ENCODE data around the gene HOOK2.
A peak's percentile ranks its signal among the peaks of the same experiment; 100 is the strongest.
"Not testable (repeated sequence)": the region's sequence is repeated elsewhere in the genome, so short reads cannot be mapped to it uniquely, and the experiment has no call there.

HOOK2 gene

GRCh38 chr19:12754465-12755196 is 20.7 kb downstream of the HOOK2 start:
- no peak for DNase-seq (ENCODE audit: low read depth)

- DNase-seq (ENCODE audit: low read depth), result no peak
These were observed 23.1 kb downstream of the HOOK2 start for GRCh38 chr19:12752056-12752781.

DNA sequence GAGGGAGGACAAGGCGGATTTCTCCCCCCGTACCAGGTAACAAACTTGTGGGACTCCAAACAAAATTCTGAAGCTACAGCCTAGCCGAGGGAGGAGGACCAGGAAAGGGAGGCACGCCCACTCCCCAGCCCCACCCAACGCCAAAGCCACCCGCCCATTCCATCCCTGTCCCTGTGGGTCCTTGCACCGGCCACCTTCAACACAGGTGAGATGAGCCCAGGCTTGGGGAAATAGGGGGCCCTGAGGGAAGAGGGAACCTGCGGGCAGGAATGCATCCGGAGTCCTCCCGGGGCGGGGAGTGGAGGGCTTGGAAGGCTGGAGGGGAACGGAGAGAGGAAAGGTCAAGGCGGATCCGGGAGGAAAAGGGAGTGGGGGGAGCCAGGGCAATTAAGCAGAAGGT is 23.7 kb downstream of the HOOK2 start, which contains the start of gene BEST2:
Gene BEST2, plus strand, starts transcription at position 157 of the 400 bp plus-strand sequence. CDS start 802 bp downstream, outside the sequence.
- no peak for DNase-seq (ENCODE audit: low read depth)

DNA sequence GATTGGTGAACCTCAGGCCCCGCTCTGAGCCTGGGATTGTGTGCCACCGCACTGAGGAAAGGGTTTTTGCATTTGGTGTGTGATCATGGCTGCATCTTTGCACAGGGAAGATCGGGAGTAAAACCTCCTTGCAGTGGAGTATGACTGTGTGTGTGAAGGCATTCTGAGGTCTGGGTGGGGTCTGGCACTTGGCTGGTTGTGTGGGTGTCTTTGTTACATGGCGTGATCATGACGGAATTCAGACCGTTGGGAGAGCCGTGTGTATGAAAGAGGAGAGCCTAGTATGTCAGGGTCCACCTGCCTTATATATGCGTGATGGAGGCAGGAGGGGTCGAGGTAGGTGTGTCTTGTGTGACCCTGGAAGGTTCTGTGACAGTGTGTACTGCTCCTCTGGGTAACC is 24.5 kb downstream of the HOOK2 start:
- no peak for DNase-seq (ENCODE audit: low read depth)

DNA sequence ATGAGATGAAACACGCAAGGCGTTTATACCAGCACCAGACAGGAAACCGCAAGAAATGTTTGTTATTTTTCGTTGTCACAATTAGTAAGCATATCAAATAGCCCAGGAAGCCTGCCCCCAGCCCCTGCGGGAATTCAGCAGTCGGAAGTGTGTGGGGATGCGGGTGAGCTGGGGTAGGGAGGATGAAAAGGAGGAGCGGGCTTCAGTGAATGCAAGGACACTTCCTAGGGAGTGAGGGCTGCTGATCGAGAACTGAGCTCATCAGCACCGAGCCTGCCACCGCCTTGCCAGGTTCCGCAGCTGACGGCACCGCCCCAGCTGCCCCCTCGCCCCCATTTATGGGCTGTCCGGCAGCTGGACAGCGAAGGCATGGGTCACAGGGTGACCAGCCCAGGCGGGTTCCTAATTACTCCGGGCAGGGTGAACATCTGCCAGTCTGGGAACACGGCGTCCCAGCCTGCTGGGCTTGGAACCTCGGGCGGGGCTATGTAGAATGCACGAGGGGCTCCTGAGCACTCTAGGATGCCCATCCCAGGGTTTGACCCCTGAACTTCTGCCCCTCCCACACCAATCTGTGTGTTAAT is 25.3 kb downstream of the HOOK2 start:
- no peak for DNase-seq (ENCODE audit: low read depth)

- DNase-seq (ENCODE audit: low read depth), result no peak
These were observed 26.9 kb downstream of the HOOK2 start for GRCh38 chr19:12748489-12748888.

- DNase-seq (ENCODE audit: low read depth), result no peak
These were observed 30.0 kb downstream of the HOOK2 start for GRCh38 chr19:12745166-12745897.

- no peak for DNase-seq (ENCODE audit: low read depth)
These were observed 37.5 kb downstream of the HOOK2 start for GRCh38 chr19:12737835-12738351.

- DNase-seq (ENCODE audit: low read depth), result peak; percentile 59
These were observed 38.1 kb downstream of the HOOK2 start, which contains the start of gene GET3 for GRCh38 chr19:12736995-12737834. TSS of gene GET3 (plus strand) at chr19:12737497. CDS start at chr19:12737506, 9 bp downstream.

DNA sequence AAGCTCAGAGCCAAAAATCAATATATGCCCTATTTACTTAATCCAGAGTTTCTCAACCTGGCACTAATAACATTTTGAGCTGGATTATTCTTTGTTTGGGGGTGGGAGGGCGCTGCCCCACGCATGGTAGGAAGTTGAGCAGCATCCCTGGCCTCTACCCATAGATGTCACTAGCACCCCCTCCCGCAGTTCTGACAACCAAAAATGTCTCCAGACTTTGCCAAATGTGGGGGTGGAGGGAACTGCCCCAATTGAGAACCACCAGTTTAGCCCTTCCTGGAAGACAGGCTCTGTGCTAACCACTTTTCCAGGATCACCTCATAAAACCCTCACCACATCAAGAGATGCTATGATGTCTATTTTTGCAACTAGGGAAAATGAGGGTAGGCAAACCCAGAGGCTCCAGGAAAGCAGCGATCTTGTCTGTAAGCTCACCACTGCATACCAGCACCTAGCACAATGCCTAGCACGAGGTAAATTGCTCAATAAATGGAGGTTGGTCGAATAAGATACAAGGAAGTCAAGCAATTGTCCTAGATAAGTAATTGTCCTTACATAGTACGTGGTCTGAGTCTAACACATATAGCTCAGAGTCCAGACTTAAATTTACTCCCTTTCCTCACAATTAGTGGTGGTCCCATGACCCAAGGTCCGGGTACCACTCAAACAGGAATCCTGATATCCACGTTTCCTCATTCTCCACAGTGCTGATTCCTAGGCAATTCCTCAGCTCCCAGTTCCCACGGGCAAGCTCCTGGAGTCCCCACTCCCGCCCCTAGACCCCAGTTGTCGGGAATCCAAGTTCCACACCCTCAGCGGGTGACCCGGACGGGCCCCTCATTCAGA is 41.8 kb downstream of the HOOK2 start:
- no peak for DNase-seq (ENCODE audit: low read depth)

- no peak for DNase-seq (ENCODE audit: low read depth)
These were observed 44.0 kb downstream of the HOOK2 start for GRCh38 chr19:12731337-12731736.

DNA sequence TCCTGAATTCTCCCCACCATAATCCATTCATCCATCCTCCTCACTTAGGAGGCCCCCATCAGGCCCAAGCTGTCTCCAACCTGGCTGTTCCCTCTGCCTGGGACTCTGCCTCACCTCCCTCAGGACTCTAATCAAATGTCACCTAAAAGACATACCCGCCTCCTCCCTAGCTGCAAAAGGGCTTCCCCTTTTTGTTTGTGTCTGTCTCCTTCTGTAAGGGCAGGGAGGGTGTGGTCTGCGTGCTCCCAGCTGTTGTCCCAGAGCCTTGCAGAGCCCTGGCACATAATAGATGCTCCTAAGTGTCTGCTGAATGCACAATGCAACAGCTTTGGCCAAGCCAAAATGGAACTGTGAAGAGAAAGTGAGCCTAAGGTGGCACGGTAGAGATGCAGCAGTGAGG is 45.3 kb downstream of the HOOK2 start:
- DNase-seq (ENCODE audit: low read depth), result no peak

DNA sequence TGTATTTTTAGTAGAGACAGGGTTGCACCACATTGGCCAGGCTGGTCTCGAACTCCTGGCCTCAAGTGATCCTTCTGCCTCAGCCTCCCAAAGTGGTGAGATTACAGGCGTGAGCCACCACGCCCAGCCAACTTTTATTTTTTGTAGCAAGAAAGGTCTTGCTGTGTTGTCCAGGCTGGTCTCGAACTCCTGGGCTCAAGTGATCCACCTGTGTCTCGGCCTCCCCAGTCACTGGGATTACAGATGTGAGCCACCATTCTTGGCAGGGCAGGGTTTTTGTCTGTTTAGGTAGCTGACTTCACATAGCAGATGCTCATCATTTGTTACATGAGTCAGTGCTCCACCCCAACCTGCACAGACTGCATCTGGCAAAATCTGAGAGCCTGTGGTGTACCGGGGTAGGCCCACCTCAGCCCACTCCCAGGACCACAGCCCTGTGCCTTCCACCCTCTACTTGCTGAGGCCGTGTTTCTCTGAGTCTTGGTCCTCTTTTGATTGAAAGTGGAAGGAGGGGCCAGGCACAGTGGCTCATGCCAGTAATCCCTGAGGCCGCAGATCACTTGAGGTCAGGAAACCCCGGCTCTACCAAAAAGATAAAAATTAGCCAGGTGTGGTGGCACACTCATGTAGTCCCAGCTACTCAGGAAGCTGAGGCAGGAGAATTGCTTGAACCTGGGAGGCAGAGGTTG is 47.5 kb downstream of the HOOK2 start:
- no peak for DNase-seq (ENCODE audit: low read depth)

- no peak for DNase-seq (ENCODE audit: low read depth)
These were observed 48.4 kb downstream of the HOOK2 start for GRCh38 chr19:12726988-12727316.

GRCh38 chr19:12725612-12726011 is 49.7 kb downstream of the HOOK2 start:
- DNase-seq (ENCODE audit: low read depth), result not testable (repeated sequence)

DNA sequence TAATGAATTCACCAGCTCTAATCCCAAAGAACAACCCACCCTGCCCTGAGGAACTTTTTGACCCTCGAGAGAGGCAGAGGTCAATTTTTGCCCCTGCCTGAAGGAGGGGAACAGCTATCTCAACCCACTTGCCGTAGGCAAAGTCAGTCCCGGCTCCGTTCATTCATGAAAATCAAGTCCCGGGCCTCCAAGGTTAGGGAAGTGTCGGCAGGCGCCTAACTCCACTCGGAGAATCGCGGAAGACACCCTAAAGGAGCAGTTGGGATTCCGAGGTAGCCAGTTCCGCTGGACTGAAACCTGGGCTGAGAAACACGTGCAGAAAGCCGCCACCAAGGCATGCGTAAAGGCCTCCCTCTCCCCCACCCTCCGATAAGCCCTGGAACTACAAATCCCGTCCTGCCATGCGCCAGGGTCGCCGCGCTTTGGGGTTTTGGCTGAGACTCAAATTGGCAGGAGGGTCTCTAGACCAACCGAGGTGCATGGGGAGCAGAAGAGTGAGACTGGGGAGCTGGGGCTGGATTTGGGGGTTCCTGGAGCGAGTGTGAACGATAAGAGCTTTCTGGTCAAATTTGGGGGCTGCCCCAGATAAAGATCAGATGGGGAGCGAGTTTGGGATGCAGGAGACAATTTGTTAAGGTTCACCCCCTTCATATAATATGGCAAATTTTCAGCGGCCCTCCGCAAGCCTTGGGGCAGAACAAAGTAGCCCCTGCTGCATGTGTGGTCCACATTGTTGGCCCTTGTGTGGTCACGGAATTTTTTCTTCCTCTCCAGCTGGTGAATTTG is 51.5 kb downstream of the HOOK2 start, which contains the start of gene TNPO2:
Gene TNPO2, minus strand, starts transcription at position 292 of the 786 bp plus-strand sequence. CDS start 2,955 bp downstream, outside the sequence.
- DNase-seq (ENCODE audit: low read depth), result peak; percentile 46

DNA sequence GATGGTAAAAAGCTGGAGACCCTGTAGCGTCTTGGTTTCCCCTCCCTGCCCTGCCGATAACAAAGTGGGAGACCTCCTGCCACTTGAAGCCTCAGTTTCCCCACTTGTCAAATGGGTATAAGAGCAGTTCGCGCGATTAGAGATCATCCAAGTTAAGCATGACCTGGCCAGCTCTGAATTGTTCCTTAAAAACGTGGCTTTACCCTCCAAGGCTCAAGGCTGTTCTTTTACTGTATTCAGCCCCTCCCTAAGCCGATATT is 52.0 kb downstream of the HOOK2 start:
- no peak for DNase-seq (ENCODE audit: low read depth)

GRCh38 chr19:12722566-12723380 is 52.6 kb downstream of the HOOK2 start:
- DNase-seq (ENCODE audit: low read depth), result peak; percentile 84

Data from stimulated activated CD8-positive, alpha-beta memory T cell treated with anti-CD3 and anti-CD28 coated beads, Interleukin-12 subunit alpha, Interleukin-12 subunit beta, amount 100 ng/mL, for 4 hours (primary cell).